Measurements from ENCODE around the gene LCMT1.

DNA sequence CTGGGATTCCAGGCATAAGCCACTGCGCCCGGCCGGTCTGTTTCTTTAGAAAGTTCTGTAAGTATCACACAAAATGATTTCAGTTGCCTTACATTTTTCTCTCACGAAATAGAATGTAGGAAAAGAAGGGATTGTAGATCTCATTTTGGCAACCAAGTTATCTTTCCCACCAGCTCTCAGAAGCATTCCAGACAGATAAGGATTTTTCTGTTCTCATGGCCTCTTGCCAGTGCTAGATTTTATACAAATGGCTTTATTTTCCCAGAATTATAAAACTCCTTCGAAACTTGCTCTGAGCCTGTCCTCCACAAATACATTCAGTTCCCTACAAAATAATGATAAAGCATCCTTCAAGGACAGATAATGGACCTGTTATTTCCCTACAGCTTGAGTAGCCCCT lies 46.9 kb downstream of the LCMT1 start:
- TF ChIP-seq POLR2A (IDR thresholded peaks at IDR 0.05; ENCODE audit: low read length) (no peak), GATA1 (IDR thresholded peaks at IDR 0.05; ENCODE audit: low read depth, low read length) (no peak)
